ENCODE measurements around the gene ITPRID1. TPM values are rescaled to one million over a fixed set of nuclear protein-coding genes. Genes with fewer than 3 reads are reported as not detected.

The ITPRID1 gene
- total and polyA plus RNA-seq, 2 donors (not counting 1 experiment from before 2014, with no cell fraction given) = not detected

DNA sequence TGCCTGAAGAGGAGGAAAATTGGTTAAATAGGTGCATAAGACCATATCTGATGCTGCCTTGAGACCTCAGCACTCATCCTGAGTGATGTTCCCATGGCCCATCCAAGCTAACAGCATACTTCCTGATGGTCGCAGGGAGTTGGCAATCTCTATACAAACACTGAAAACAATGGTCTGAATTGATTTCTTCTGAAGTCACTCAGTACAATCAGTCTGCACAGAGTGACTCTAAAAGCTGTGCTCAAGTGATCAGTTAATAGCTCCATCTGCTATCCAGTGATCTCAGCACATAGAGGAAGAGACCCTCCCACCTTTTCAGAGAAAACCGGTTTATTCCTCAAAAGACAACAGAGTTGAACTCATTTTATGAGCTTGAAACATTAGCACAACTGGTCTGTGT lies 177.0 kb downstream of the ITPRID1 start:
- Histone ChIP-seq H3K4me2 (replicated peaks; ENCODE audit: low read depth, low read length, poor library complexity, severe bottlenecking) (no peak overlapping the region), H2AFZ (ENCODE audit: insufficient read depth, low read depth, low read length, poor library complexity, severe bottlenecking) (no peak overlapping the region), H3K36me3 (replicated peaks in 1 of 2; ENCODE audit: control extremely low read depth in 1 of 2, control insufficient read depth in 1 of 2, extremely low read depth in 1 of 2, insufficient read depth in 2 of 2, low read length in 1 of 2) (no peaks in the 10 kb centered on the region), H3K4me1 (ENCODE audit: control insufficient read depth in 2 of 2, insufficient read depth in 2 of 2, low read length in 2 of 2) (peaks cover 0 to 7% of the 10 kb centered on the region in 2 donors), H3K27ac (ENCODE audit: low read length in 2 of 2) (no peak overlapping the region), H3K9me3 (ENCODE audit: control extremely low read depth in 1 of 3, control insufficient read depth in 2 of 3, insufficient read depth in 1 of 3, low read length in 2 of 3) (no peaks in the 10 kb centered on the region), H3K4me3 (ENCODE audit: control extremely low read depth in 1 of 5, extremely low read depth in 1 of 5, insufficient read depth in 1 of 5, low read depth in 2 of 5, low read length in 4 of 5) (no peak overlapping the region), H3K79me2 (ENCODE audit: control insufficient read depth, insufficient read depth, low read length) (no peaks in the 10 kb centered on the region), H3K9ac (ENCODE audit: low read length) (no peak overlapping the region), H4K20me1 (ENCODE audit: control insufficient read depth, insufficient read depth, low read length, poor library complexity, severe bottlenecking) (no peaks in the 10 kb centered on the region), H3K27me3 (replicated peaks in 1 of 4; ENCODE audit: control extremely low read depth in 1 of 4, control insufficient read depth in 3 of 4, insufficient read depth in 4 of 4, low read length in 3 of 4) (no peaks in the 10 kb centered on the region)
- WGBS (ENCODE audit: insufficient coverage) = 60% methylated on average over 1 of the region's 2 CpGs
- Mint-ChIP-seq H3K9me3 (ENCODE audit: insufficient read depth) (no peaks in the 10 kb centered on the region), H3K27ac (no peak overlapping the region), H3K4me1 (peaks cover 32% of the 10 kb centered on the region), H3K4me3 (no peak overlapping the region), H3K27me3 (no peaks in the 10 kb centered on the region)
- TF ChIP-seq EZH2 (IDR thresholded peaks at IDR 0.05; ENCODE audit: borderline replicate concordance, insufficient read depth, low read depth, low read length, poor library complexity, severe bottlenecking) = no peak
- TF ChIP-seq CTCF (IDR thresholded peaks at IDR 0.05) = no peak
- ChIA-PET POLR2A (no interaction called here), CTCF (no interaction called here)
- intact Hi-C loops (cut with micrococcal nuclease) = no loop called here
- no peak for DNase-seq
- no peak for ATAC-seq (ENCODE audit: low read depth)

- ChIA-PET CTCF (no interaction called here), POLR2A (no interaction called here)
- Histone ChIP-seq H3K4me3 (ENCODE audit: control extremely low read depth in 1 of 5, extremely low read depth in 1 of 5, insufficient read depth in 1 of 5, low read depth in 2 of 5, low read length in 4 of 5) (no peak overlapping the region), H2AFZ (ENCODE audit: insufficient read depth, low read depth, low read length, poor library complexity, severe bottlenecking) (no peak overlapping the region), H3K9me3 (ENCODE audit: control extremely low read depth in 1 of 3, control insufficient read depth in 2 of 3, insufficient read depth in 1 of 3, low read length in 2 of 3) (no peaks in the 10 kb centered on the region), H3K27me3 (replicated peaks in 1 of 4; ENCODE audit: control extremely low read depth in 1 of 4, control insufficient read depth in 3 of 4, insufficient read depth in 4 of 4, low read length in 3 of 4) (no peaks in the 10 kb centered on the region), H4K20me1 (ENCODE audit: control insufficient read depth, insufficient read depth, low read length, poor library complexity, severe bottlenecking) (no peaks in the 10 kb centered on the region), H3K4me2 (replicated peaks; ENCODE audit: low read depth, low read length, poor library complexity, severe bottlenecking) (no peak overlapping the region), H3K27ac (ENCODE audit: low read length in 2 of 2) (no peak overlapping the region), H3K36me3 (replicated peaks in 1 of 2; ENCODE audit: control extremely low read depth in 1 of 2, control insufficient read depth in 1 of 2, extremely low read depth in 1 of 2, insufficient read depth in 2 of 2, low read length in 1 of 2) (no peaks in the 10 kb centered on the region), H3K9ac (ENCODE audit: low read length) (no peak overlapping the region), H3K79me2 (ENCODE audit: control insufficient read depth, insufficient read depth, low read length) (no peaks in the 10 kb centered on the region), H3K4me1 (ENCODE audit: control insufficient read depth in 2 of 2, insufficient read depth in 2 of 2, low read length in 2 of 2) (peaks cover 0 to 7% of the 10 kb centered on the region in 2 donors)
- Mint-ChIP-seq H3K4me3 (no peak overlapping the region), H3K27me3 (no peaks in the 10 kb centered on the region), H3K4me1 (peaks cover 33% of the 10 kb centered on the region), H3K9me3 (ENCODE audit: insufficient read depth) (no peaks in the 10 kb centered on the region), H3K27ac (no peak overlapping the region)
- ATAC-seq (ENCODE audit: low read depth) (no peak), DNase-seq (no peak)
- WGBS (ENCODE audit: insufficient coverage) = 51% methylated on average over 4 of the region's 5 CpGs
- intact Hi-C loops (cut with micrococcal nuclease) = no loop called here
- no peak for TF ChIP-seq CTCF (IDR thresholded peaks at IDR 0.05)
- no peak for TF ChIP-seq EZH2 (IDR thresholded peaks at IDR 0.05; ENCODE audit: borderline replicate concordance, insufficient read depth, low read depth, low read length, poor library complexity, severe bottlenecking)
Observed at GRCh38 chr7:31692451-31692850, 178.6 kb downstream of the ITPRID1 start.

All from B cell (primary cell).